ENCODE data around the gene FAM151A.

GRCh38 chr1:54585181-54586066 lies 37.9 kb downstream of the FAM151A start:
- TF ChIP-seq CTCF (IDR thresholded peaks at IDR 0.05; ENCODE audit: low read depth, low read length) = no peak
- no peak for TF ChIP-seq POLR2A (IDR thresholded peaks at IDR 0.05; ENCODE audit: extremely low read depth, insufficient read length)
